Heart right ventricle (tissue), 16 donors: ENCODE results near the gene KCTD8. TPM values are rescaled to one million over a fixed set of nuclear protein-coding genes. Genes with fewer than 3 reads are reported as not detected.
"Not testable (repeated sequence)": the region's sequence is repeated elsewhere in the genome, so short reads cannot be mapped to it uniquely, and the experiment has no call there.

Experiments used
- ATAC-seq, 8 donors: fragments of 200-7000 bp; cut with Tn5 transposase; one replicate each; pipeline ENCODE4 v1.9.1; 2020; ENCODE audit warnings: mild to moderate bottlenecking in 8 of 8, moderate library complexity in 8 of 8, moderate number of reproducible peaks in 1 of 8
- DNase-seq, 2 donors: peaks; one replicate each; pipeline ENCODE4 v3.0.0-alpha.2; 2020
- H3K27ac ChIP-seq, 10 donors: fragments of 200-600 bp; sonication (generic) in 2 of 10; one replicate each; pipeline versions ENCODE4 v1.5.0 to v1.8.0; 2020 to 2022; ENCODE audit warnings: mild to moderate bottlenecking in 3 of 10
- H3K27me3 ChIP-seq, 7 donors: fragments of 200-600 bp; one replicate each; pipeline ENCODE4 v1.8.0; 2021 to 2022; ENCODE audit warnings: mild to moderate bottlenecking in 2 of 7
- H3K36me3 ChIP-seq, 9 donors: fragments of 200-600 bp; sonication (generic) in 1 of 9; one replicate each; pipeline versions ENCODE4 v1.5.0 to v1.8.0; 2020 to 2022; ENCODE audit warnings: mild to moderate bottlenecking in 2 of 9
- H3K4me1 ChIP-seq, 9 donors: fragments of 200-600 bp; sonication (generic) in 1 of 9; one replicate each; pipeline versions ENCODE4 v1.5.0 to v1.8.0; 2020 to 2022; ENCODE audit warnings: mild to moderate bottlenecking in 4 of 9
- H3K4me3 ChIP-seq, 10 donors: fragments of 200-600 bp; sonication (generic) in 2 of 10; one replicate each; pipeline versions ENCODE4 v1.5.0 to v1.8.0; 2020 to 2022; ENCODE audit warnings: mild to moderate bottlenecking in 7 of 10, moderate library complexity in 2 of 10
- H3K9me3 ChIP-seq, 11 donors: fragments of 200-600 bp in 10 of 11; sonication (generic) in 2 of 11; one replicate each; pipeline versions ENCODE4 v1.5.0 to v1.8.0; 2013 to 2022; ENCODE audit warnings: mild to moderate bottlenecking in 2 of 11, control low read depth in 1 of 11, moderate library complexity in 1 of 11
- WGBS, 2 donors: extraction: QIAGEN DNeasy Blood & Tissue Kit; methylation state at CpG; one replicate each; pipeline ENCODE4 v1.1.7; 2013; ENCODE audit warnings: inconsistent platforms in 1 of 2; 5-methylcytosine and 5-hydroxymethylcytosine counted together
- intact Hi-C, 10 donors: fragments of 100-400 bp; cut with DNase I; formaldehyde crosslinking; loops; one replicate each; pipeline versions ENCODE4 v1.11.1 to v1.14.2; 2022
- polyA plus RNA-seq, 2 donors: library from polyadenylated mRNA; stranded (reverse); fragments of 200-250 nt; gene quantifications; one replicate each; pipeline ENCODE4 v1.2.3, GENCODE V29; 2013
- total RNA-seq, 10 donors: library from RNA; stranded (reverse); fragmentation: NEBNext Ultra II Directional in 3 of 10; extraction: Animal tissue kit (Norgen Biotek cat#: 25700) in 3 of 10; gene quantifications; one replicate each; pipeline versions ENCODE4 v1.2.1 to v1.2.4, GENCODE V29; 2021 to 2023
- TF ChIP-seq, protein P1 (sequence below), 9 donors: fragments of 200-600 bp; sonication (generic) in 2 of 9; IDR thresholded peaks; one replicate each; pipeline versions ENCODE4 v1.5.0 to v1.8.0; 2021 to 2022; ENCODE audit warnings: antibody characterized with exemption in 9 of 9, mild to moderate bottlenecking in 5 of 9, moderate library complexity in 1 of 9
- donor health status: Arrhythmogenic right ventricular cardiomyopathy.
- donor health status: ischemic (EF 13 %, LVEDD 7.1; RV severe dilation, severe dysfunction).
- donor health status: healthy with polysubstance abuse.
- donor health status: DM: no; HTN: yes; CAD: no.
- donor health status: DM: no; HTN: no; CAD: no.
- donor health status: ischemic (EF 25% LVEDD 6.9; RV normal size, moderate dysfunction).
- donor health status: ischemic (EF 25% LVEDD 5.7; RV mildly dilated, moderate dysfunction).
- donor health status: healthy.
- donor health status: DM: yes; HTN: yes; CAD: no.
- donor health status: Ischemic cardiomyopathy.
- donor health status: ischemic (EF 35%, LVEDD 5.7; RV mildly dilated, moderate dysfunction).
- donor health status: nonischemic (EF 11% LVEDD 7.7; RV severe dilation, severe dysfunction).
- donor health status: DM: yes; HTN: yes; CAD: no.
- donor health status: PGD.
- donor health status: ischemic (EF 29% LVEDD 5.4; RV normal size, mild dysfunction).
- donor health status: nonischemic (EF 23%, LVEDD 6.1; RV moderate dilation, normal function).

Gene KCTD8
- total and polyA plus RNA-seq, 12 donors, result 0.03 to 0.39 (median 0.16) TPM; not detected in 4

GRCh38 chr4:44196796-44197195, 251.8 kb downstream of the KCTD8 start:
- TF ChIP-seq, protein P1, sequence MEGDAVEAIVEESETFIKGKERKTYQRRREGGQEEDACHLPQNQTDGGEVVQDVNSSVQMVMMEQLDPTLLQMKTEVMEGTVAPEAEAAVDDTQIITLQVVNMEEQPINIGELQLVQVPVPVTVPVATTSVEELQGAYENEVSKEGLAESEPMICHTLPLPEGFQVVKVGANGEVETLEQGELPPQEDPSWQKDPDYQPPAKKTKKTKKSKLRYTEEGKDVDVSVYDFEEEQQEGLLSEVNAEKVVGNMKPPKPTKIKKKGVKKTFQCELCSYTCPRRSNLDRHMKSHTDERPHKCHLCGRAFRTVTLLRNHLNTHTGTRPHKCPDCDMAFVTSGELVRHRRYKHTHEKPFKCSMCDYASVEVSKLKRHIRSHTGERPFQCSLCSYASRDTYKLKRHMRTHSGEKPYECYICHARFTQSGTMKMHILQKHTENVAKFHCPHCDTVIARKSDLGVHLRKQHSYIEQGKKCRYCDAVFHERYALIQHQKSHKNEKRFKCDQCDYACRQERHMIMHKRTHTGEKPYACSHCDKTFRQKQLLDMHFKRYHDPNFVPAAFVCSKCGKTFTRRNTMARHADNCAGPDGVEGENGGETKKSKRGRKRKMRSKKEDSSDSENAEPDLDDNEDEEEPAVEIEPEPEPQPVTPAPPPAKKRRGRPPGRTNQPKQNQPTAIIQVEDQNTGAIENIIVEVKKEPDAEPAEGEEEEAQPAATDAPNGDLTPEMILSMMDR (IDR thresholded peaks at IDR 0.05), result no peak
- WGBS, 2 donors, result 92 to 95% methylated on average over 1 of the region's 1 CpG
- Histone ChIP-seq H3K36me3 (no peaks in the 10 kb centered on the region), H3K4me3 (no peak overlapping the region), H3K27me3 (no peaks in the 10 kb centered on the region), H3K27ac (no peak overlapping the region), H3K9me3 (peaks cover 0 to 50% (median 9%) of the 10 kb centered on the region in 11 donors), H3K4me1 (no peaks in the 10 kb centered on the region)
- intact Hi-C loops, result no loop called here
- no peak for DNase-seq
- ATAC-seq, result no peak

- Histone ChIP-seq H3K9me3 (peaks cover 0 to 33% (median 4%) of the 10 kb centered on the region in 11 donors), H3K27ac (no peak overlapping the region), H3K27me3 (no peaks in the 10 kb centered on the region), H3K4me3 (no peak overlapping the region), H3K36me3 (no peaks in the 10 kb centered on the region), H3K4me1 (no peaks in the 10 kb centered on the region)
- ATAC-seq, result no peak
- no peak for DNase-seq
- intact Hi-C loops, result no loop called here
- 90 to 97% methylated on average over 1 of the region's 1 CpG for WGBS, 2 donors
- TF ChIP-seq, protein P1 (IDR thresholded peaks at IDR 0.05), result no peak
These were observed 254.2 kb downstream of the KCTD8 start for GRCh38 chr4:44194365-44194764.

DNA sequence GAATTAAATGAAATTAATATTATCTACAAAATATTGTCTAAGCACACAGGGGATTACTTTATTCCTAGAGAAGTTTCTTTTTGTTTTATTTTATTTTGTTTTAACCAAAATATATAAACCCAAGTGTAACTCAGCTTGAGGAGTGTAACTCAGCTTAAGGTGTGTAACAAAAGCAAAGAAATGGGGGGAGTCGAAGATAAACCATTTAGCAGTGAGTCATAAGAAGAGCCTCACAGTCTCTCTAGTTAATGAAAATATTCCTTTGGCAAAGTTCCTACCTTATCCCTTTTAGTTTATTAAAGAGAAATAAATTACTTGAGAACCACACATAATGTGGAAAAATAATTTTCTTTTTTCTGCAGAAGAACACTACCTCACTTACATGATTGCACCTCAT, 261.8 kb downstream of the KCTD8 start:
- Histone ChIP-seq H3K4me3 (no peak overlapping the region), H3K9me3 (peaks cover 0 to 10% (median 0%) of the 10 kb centered on the region in 11 donors), H3K36me3 (no peaks in the 10 kb centered on the region), H3K27me3 (no peaks in the 10 kb centered on the region), H3K27ac (no peak overlapping the region), H3K4me1 (no peaks in the 10 kb centered on the region)
- intact Hi-C loops, result no loop called here
- TF ChIP-seq, protein P1 (IDR thresholded peaks at IDR 0.05), result no peak
- no peak for DNase-seq
- no peak for ATAC-seq
- WGBS, 2 donors, result 83 to 92% methylated on average over 1 of the region's 1 CpG

DNA sequence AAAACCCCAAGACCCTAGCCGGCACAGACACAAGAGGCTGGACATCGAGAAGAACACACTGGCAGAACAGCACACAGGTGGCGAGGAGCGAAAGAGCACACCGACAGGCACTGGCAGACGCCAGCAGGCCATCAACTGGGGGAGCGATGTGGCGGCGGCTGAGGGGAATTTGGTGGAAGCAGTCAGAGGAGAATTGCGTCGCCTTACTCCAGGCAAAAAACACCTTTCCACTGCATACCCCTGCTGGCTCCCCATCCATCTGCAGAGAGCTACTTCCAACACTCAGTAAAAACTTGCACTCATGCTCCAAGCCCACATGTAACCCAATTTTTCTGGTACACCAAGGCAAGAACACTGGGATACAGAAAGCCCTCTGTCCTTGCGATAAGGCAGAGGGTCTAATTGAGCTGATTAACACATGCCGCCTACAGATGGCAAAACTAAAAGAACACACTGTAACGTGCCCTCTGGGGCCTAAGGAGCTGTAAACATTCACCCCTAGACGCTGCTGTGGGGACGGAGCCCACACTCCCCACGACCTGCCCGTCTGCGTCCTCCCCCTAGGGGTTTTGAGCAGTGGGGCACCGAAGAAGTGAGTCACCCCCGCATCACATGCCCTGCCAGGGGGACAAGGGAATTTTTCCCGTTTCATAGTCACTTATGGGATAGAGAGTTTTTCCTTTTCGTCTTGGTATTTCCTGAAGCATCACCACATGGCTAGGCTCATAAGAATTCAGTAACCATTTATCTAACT, 262.3 kb downstream of the KCTD8 start:
- DNase-seq, result no peak
- H3K36me3 ChIP-seq, result no peaks in the 10 kb centered on the region
- TF ChIP-seq, protein P1 (IDR thresholded peaks at IDR 0.05), result no peak
- no peaks in the 10 kb centered on the region for H3K27me3 ChIP-seq
- H3K4me3 ChIP-seq, result no peak overlapping the region
- no peak overlapping the region for H3K27ac ChIP-seq
- 80 to 84% methylated on average over 23 of the region's 23 CpGs for WGBS, 2 donors
- H3K4me1 ChIP-seq, result no peaks in the 10 kb centered on the region
- H3K9me3 ChIP-seq, result peaks cover 0 to 4% (median 0%) of the 10 kb centered on the region in 11 donors
- ATAC-seq, result no peak
- intact Hi-C loops, result no loop called here

- ATAC-seq, intact Hi-C loops, H3K9me3 ChIP-seq, DNase-seq, H3K4me1 ChIP-seq, H3K4me3 ChIP-seq, H3K27ac ChIP-seq, H3K36me3 ChIP-seq, H3K27me3 ChIP-seq: not testable (repeated sequence)
- WGBS, 2 donors, result 94 to 95% methylated on average over 49 to 54 of the region's 54 CpGs
These were observed 266.9 kb downstream of the KCTD8 start for GRCh38 chr4:44181491-44182349.

DNA sequence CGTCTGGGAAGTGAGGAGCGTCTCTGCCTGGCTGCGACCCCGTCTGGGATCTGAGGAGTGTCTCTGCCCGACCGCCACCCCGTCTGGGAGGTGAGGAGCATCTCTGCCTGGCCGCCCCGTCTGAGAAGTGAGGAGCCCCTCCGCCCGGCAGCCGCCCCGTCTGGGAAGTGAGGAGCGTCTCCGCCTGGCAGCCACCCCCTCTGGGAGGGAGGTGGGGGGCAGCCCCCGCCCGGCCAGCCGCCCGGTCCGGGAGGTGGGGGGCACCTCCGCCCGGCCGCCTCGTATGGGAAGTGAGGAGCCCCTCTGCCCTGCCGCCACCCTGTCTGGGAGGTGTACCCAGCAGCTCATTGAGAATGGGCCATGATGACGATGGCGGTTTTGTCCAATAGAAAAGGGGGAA, 280.8 kb downstream of the KCTD8 start:
- WGBS, 2 donors, result 95% methylated on average over 27 of the region's 27 CpGs

More for the DNA sequence above, 280.8 kb downstream of the KCTD8 start:
- ATAC-seq, H3K27ac ChIP-seq, H3K4me1 ChIP-seq, H3K4me3 ChIP-seq, H3K27me3 ChIP-seq, H3K36me3 ChIP-seq, DNase-seq, intact Hi-C loops: not testable (repeated sequence)
- peaks cover 0 to 11% (median 0%) of the 10 kb centered on the region in 11 donors for H3K9me3 ChIP-seq
